ENCODE results near the gene RESP18.

- TF ChIP-seq, protein P1, sequence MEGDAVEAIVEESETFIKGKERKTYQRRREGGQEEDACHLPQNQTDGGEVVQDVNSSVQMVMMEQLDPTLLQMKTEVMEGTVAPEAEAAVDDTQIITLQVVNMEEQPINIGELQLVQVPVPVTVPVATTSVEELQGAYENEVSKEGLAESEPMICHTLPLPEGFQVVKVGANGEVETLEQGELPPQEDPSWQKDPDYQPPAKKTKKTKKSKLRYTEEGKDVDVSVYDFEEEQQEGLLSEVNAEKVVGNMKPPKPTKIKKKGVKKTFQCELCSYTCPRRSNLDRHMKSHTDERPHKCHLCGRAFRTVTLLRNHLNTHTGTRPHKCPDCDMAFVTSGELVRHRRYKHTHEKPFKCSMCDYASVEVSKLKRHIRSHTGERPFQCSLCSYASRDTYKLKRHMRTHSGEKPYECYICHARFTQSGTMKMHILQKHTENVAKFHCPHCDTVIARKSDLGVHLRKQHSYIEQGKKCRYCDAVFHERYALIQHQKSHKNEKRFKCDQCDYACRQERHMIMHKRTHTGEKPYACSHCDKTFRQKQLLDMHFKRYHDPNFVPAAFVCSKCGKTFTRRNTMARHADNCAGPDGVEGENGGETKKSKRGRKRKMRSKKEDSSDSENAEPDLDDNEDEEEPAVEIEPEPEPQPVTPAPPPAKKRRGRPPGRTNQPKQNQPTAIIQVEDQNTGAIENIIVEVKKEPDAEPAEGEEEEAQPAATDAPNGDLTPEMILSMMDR (conservative IDR thresholded peaks at IDR 0.05) = no peak
- no peak for TF ChIP-seq EZH2 (IDR thresholded peaks at IDR 0.05; ENCODE audit: low read depth)
Measured at GRCh38 chr2:219302412-219302968, 30.1 kb downstream of the RESP18 start.

Data from PC-9 (cell line).